Activated naive CD8-positive, alpha-beta T cell treated with anti-CD3 and anti-CD28 coated beads, Interleukin-2, amount 50 U/mL, for 16 hours (primary cell): ENCODE measurements around the gene OCSTAMP.

Experiments
- DNase-seq: peaks from one replicate; pipeline ENCODE4 v3.0.0-alpha.2; 2020; ENCODE audit warnings: low read depth, low spot score

Gene OCSTAMP

GRCh38 chr20:46552460-46553420 lies 2.3 kb upstream of the OCSTAMP start:
- no peak for DNase-seq

- no peak for DNase-seq
These were observed 1.3 kb upstream of the OCSTAMP start for GRCh38 chr20:46551522-46552381.

- DNase-seq = no peak
These were observed 1.1 kb downstream of the OCSTAMP start for GRCh38 chr20:46549188-46549972.

- DNase-seq = no peak
These were observed 1.8 kb downstream of the OCSTAMP start for GRCh38 chr20:46548688-46549087.

GRCh38 chr20:46547995-46548394 lies 2.5 kb downstream of the OCSTAMP start:
- no peak for DNase-seq

GRCh38 chr20:46546936-46547335 lies 3.5 kb downstream of the OCSTAMP start:
- no peak for DNase-seq

GRCh38 chr20:46546298-46546697 lies 4.2 kb downstream of the OCSTAMP start:
- no peak for DNase-seq

- no peak for DNase-seq
These were observed 4.7 kb downstream of the OCSTAMP start for GRCh38 chr20:46545827-46546138.

- DNase-seq = no peak
These were observed 5.2 kb downstream of the OCSTAMP start for GRCh38 chr20:46545077-46545826.

GRCh38 chr20:46544576-46544975 lies 5.9 kb downstream of the OCSTAMP start:
- no peak for DNase-seq

GRCh38 chr20:46543959-46544358 lies 6.5 kb downstream of the OCSTAMP start:
- no peak for DNase-seq

- no peak for DNase-seq
These were observed 7.4 kb downstream of the OCSTAMP start for GRCh38 chr20:46543033-46543432.

GRCh38 chr20:46541229-46541935 lies 9.1 kb downstream of the OCSTAMP start:
- DNase-seq = no peak

GRCh38 chr20:46539113-46539512 lies 11.3 kb downstream of the OCSTAMP start:
- DNase-seq = no peak

GRCh38 chr20:46530640-46531039 lies 19.8 kb downstream of the OCSTAMP start:
- DNase-seq = no peak

- no peak for DNase-seq
These were observed 26.6 kb downstream of the OCSTAMP start for GRCh38 chr20:46523696-46524328.

GRCh38 chr20:46523108-46523507 lies 27.3 kb downstream of the OCSTAMP start:
- DNase-seq = no peak

- DNase-seq = no peak
These were observed 29.4 kb downstream of the OCSTAMP start for GRCh38 chr20:46520976-46521579.

- DNase-seq = no peak
These were observed 29.9 kb downstream of the OCSTAMP start for GRCh38 chr20:46520540-46520939.
